IPS-15b (cell line): ENCODE results near the gene ZXDC.

Source experiments
- H3K27me3 ChIP-seq: one replicate; pipeline ENCODE4 v1.6.1; 2013; ENCODE audit warnings: low read length; ENCODE audit not compliant: control insufficient read depth, insufficient read depth
- H3K36me3 ChIP-seq: one replicate; pipeline ENCODE4 v1.6.1; 2013; ENCODE audit warnings: low read length; ENCODE audit not compliant: control insufficient read depth, insufficient read depth
- H3K4me1 ChIP-seq: one replicate; pipeline ENCODE4 v1.6.1; 2013; ENCODE audit warnings: mild to moderate bottlenecking, low read length; ENCODE audit not compliant: control insufficient read depth, insufficient read depth
- H3K4me3 ChIP-seq: one replicate; pipeline ENCODE4 v1.5.1; 2013; ENCODE audit warnings: low read depth, low read length
- H3K9ac ChIP-seq: one replicate; pipeline ENCODE4 v1.6.1; 2013; ENCODE audit warnings: low read depth, mild to moderate bottlenecking, low read length
- H3K9me3 ChIP-seq: one replicate; pipeline ENCODE4 v1.6.1; 2013; ENCODE audit warnings: mild to moderate bottlenecking, low read length; ENCODE audit not compliant: control insufficient read depth, insufficient read depth

Gene ZXDC

DNA sequence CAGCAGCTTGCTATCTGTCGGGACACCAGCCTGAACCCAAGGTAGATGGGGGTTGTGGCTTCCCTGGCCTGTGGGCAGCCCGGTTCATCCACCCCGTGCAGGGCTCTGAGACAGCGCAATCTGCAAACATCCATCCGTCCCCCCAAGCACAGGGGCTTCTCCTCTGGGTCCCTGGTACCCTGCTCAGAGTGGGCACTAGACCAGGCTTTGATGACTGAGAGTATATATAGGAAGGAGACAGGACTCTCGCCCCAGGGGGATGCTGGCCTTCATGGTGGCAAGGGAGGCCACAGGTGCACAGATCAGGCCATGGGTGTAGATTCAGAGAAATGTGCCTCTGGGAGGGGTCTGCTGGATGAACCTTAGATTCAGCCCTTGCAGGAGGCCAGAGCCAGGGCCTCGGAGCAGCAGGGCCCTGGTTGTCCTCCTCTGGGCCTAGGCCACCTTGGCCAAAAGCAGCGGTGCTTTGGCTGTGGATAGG lies 40.7 kb downstream of the ZXDC start:
- no peaks in the 10 kb centered on the region for H3K27me3 ChIP-seq
- no peak overlapping the region for H3K4me3 ChIP-seq
- H3K4me1 ChIP-seq = no peaks in the 10 kb centered on the region
- no peaks in the 10 kb centered on the region for H3K9me3 ChIP-seq
- H3K36me3 ChIP-seq = peaks cover 13% of the 10 kb centered on the region
- no peak overlapping the region for H3K9ac ChIP-seq

DNA sequence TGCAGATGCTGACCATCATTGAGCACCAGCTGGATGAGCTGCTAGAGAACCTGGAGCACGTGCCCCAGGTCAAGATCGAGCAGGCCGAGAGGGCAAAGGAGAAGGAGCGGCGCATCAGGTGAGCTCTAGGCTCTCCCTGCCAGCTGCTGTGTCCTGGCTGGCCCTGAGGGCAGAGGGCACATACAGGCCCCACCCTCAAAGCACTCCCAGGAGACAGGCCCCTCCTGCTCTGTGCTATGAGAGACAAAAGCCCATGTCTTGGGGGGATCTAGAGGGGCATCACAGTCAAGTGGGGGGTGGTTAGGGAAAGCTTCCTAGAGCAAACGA lies 41.5 kb downstream of the ZXDC start:
- no peaks in the 10 kb centered on the region for H3K9me3 ChIP-seq
- no peak overlapping the region for H3K4me3 ChIP-seq
- H3K4me1 ChIP-seq = no peaks in the 10 kb centered on the region
- peaks cover 13% of the 10 kb centered on the region for H3K36me3 ChIP-seq
- no peak overlapping the region for H3K9ac ChIP-seq
- H3K27me3 ChIP-seq = no peaks in the 10 kb centered on the region

GRCh38 chr3:126433496-126434263 lies 42.0 kb downstream of the ZXDC start:
- Histone ChIP-seq H3K9ac (no peak overlapping the region), H3K36me3 (peaks cover 13% of the 10 kb centered on the region), H3K4me1 (no peaks in the 10 kb centered on the region), H3K4me3 (no peak overlapping the region), H3K9me3 (no peaks in the 10 kb centered on the region), H3K27me3 (no peaks in the 10 kb centered on the region)

GRCh38 chr3:126433105-126433430 lies 42.6 kb downstream of the ZXDC start:
- Histone ChIP-seq H3K9me3 (no peaks in the 10 kb centered on the region), H3K27me3 (no peaks in the 10 kb centered on the region), H3K4me3 (no peak overlapping the region), H3K9ac (no peak overlapping the region), H3K4me1 (no peaks in the 10 kb centered on the region), H3K36me3 (peaks cover 13% of the 10 kb centered on the region)

GRCh38 chr3:126432361-126433104 lies 43.2 kb downstream of the ZXDC start:
- no peaks in the 10 kb centered on the region for H3K27me3 ChIP-seq
- H3K9me3 ChIP-seq = no peaks in the 10 kb centered on the region
- no peak overlapping the region for H3K4me3 ChIP-seq
- no peak overlapping the region for H3K9ac ChIP-seq
- no peaks in the 10 kb centered on the region for H3K4me1 ChIP-seq
- peaks cover 13% of the 10 kb centered on the region for H3K36me3 ChIP-seq

- Histone ChIP-seq H3K4me1 (no peaks in the 10 kb centered on the region), H3K9me3 (no peaks in the 10 kb centered on the region), H3K9ac (no peak overlapping the region), H3K4me3 (no peak overlapping the region), H3K36me3 (peaks cover 2% of the 10 kb centered on the region), H3K27me3 (no peaks in the 10 kb centered on the region)
These were observed 44.6 kb downstream of the ZXDC start for GRCh38 chr3:126431103-126431534.

DNA sequence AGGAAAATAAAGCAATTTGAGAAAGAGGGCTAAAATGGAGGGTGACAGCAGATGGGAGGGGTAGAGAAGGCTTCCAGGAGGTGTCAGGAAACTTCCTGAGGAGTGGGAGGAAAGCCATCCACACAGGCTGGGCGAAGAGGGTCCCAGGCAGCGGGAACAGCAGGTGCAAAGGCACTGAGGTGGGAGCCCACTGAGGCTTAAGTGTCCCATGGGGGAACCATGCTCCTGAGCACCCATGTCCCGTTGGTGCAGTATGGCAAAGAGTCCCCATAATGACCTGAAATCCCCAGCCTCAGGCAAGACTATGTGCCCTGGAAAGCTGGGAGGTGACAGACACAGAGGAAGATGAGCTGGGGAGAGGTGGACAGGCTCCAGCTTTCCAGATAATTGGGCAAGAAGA lies 50.9 kb downstream of the ZXDC start:
- no peaks in the 10 kb centered on the region for H3K4me1 ChIP-seq
- H3K36me3 ChIP-seq = no peaks in the 10 kb centered on the region
- H3K27me3 ChIP-seq = no peaks in the 10 kb centered on the region
- H3K9me3 ChIP-seq = no peaks in the 10 kb centered on the region
- no peak overlapping the region for H3K4me3 ChIP-seq
- no peak overlapping the region for H3K9ac ChIP-seq

DNA sequence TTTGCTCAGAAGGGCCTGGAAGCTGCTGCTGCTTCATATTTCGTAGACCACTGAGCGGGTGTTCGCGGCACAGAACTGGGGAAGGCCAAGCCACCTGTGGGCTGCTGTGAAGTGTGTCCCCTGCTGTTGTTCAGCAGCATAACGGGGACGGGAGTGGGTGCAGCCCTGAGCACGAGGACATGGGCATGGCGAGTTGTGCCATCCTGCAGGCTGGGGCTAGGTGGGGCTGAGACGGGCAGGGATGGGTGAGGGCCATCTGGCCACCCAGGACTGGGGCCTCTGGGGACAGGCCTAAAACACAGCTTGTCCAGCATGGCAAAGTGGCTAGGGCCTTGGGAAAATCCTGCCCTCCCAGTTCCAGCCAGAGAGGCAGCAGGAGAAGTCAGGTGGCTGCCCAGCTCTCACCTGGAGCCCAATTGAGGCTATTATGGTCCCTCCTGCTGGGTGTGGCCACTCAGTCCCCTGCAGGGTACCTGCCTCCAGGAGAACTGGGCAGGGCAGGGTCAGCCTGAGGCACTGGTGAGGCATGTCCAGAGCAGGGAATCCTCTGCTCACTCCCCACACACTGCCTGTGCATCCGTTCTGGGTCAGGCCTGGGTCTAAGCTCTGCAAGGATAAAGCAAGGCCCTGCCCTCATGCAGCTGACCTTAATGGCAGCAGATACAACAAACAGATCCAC lies 51.5 kb downstream of the ZXDC start:
- Histone ChIP-seq H3K4me1 (no peaks in the 10 kb centered on the region), H3K4me3 (no peak overlapping the region), H3K9me3 (no peaks in the 10 kb centered on the region), H3K9ac (no peak overlapping the region), H3K27me3 (no peaks in the 10 kb centered on the region), H3K36me3 (no peaks in the 10 kb centered on the region)

- Histone ChIP-seq H3K9me3 (no peaks in the 10 kb centered on the region), H3K4me3 (no peak overlapping the region), H3K4me1 (no peaks in the 10 kb centered on the region), H3K9ac (no peak overlapping the region), H3K36me3 (no peaks in the 10 kb centered on the region), H3K27me3 (no peaks in the 10 kb centered on the region)
These were observed 52.3 kb downstream of the ZXDC start for GRCh38 chr3:126423191-126424038.

DNA sequence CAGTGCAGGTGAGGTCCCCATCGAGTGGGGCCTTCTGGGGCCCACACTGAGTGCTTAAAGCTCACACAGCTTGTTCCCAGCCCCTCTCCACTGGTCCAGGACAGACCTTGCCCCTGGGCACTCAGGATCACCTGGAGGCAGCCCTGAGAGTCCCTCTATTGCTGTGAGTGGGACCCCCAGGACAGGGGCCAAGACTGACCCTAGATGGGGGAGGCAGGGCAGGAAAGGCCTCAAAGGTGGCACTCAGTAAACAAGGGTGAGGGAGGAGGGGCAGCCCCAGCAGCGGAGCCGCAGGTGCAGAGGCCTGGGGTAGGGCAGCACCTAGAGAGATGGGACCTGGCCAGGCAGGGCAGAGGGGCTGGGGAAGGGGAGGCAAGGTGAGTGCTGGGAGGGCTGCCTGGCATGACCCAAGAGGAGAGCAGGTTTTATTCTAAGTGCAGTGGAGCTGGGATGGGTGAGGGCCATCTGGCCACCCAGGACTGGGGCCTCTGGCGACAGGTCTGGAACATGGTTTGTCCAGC lies 53.1 kb downstream of the ZXDC start:
- H3K4me3 ChIP-seq = no peak overlapping the region
- no peak overlapping the region for H3K9ac ChIP-seq
- no peaks in the 10 kb centered on the region for H3K4me1 ChIP-seq
- H3K9me3 ChIP-seq = no peaks in the 10 kb centered on the region
- no peaks in the 10 kb centered on the region for H3K36me3 ChIP-seq
- no peaks in the 10 kb centered on the region for H3K27me3 ChIP-seq

- H3K36me3 ChIP-seq = no peaks in the 10 kb centered on the region
- H3K9ac ChIP-seq = no peak overlapping the region
- H3K27me3 ChIP-seq = no peaks in the 10 kb centered on the region
- no peaks in the 10 kb centered on the region for H3K9me3 ChIP-seq
- no peak overlapping the region for H3K4me3 ChIP-seq
- no peaks in the 10 kb centered on the region for H3K4me1 ChIP-seq
These were observed 53.6 kb downstream of the ZXDC start for GRCh38 chr3:126422121-126422520.
